Measurements from ENCODE around the gene ACOD1.

ACOD1 gene

GRCh38 chr13:76983676-76984075 lies 35.4 kb downstream of the ACOD1 start:
- TF ChIP-seq ZFX (IDR thresholded peaks at IDR 0.05): no peak
- TF ChIP-seq, protein P1, sequence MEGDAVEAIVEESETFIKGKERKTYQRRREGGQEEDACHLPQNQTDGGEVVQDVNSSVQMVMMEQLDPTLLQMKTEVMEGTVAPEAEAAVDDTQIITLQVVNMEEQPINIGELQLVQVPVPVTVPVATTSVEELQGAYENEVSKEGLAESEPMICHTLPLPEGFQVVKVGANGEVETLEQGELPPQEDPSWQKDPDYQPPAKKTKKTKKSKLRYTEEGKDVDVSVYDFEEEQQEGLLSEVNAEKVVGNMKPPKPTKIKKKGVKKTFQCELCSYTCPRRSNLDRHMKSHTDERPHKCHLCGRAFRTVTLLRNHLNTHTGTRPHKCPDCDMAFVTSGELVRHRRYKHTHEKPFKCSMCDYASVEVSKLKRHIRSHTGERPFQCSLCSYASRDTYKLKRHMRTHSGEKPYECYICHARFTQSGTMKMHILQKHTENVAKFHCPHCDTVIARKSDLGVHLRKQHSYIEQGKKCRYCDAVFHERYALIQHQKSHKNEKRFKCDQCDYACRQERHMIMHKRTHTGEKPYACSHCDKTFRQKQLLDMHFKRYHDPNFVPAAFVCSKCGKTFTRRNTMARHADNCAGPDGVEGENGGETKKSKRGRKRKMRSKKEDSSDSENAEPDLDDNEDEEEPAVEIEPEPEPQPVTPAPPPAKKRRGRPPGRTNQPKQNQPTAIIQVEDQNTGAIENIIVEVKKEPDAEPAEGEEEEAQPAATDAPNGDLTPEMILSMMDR (conservative IDR thresholded peaks at IDR 0.05): no peak
- H3K27ac ChIP-seq: no peak overlapping the region

DNA sequence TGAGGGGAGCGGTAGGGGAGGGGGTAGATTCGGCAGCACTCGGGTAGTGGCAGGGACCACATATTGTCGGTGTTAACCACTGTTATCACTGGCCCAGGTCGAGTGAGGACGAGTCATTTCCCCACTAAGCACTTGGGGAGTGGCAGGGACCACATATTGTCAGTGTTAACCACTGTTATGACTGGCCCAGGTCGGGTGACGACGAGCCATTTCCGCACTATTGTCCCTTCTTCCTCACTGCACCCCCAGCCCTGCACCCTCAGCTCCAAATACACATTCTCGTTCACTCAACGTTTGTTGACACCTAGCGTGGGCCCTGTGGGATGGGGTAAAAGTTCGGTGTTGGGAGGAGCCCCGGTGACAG lies 43.1 kb downstream of the ACOD1 start:
- peak overlapping the region; percentile 90 for H3K27ac ChIP-seq
- TF ChIP-seq ZFX (IDR thresholded peaks at IDR 0.05): no peak
- TF ChIP-seq, protein P1 (conservative IDR thresholded peaks at IDR 0.05): no peak

- peak; percentile 26; the same call in 1 of the 2 replicates for TF ChIP-seq ZFX (IDR thresholded peaks at IDR 0.05)
- TF ChIP-seq, protein P1 (conservative IDR thresholded peaks at IDR 0.05): no peak
- H3K27ac ChIP-seq: peak within 1 kb of the TSS; percentile 90
These were observed 43.7 kb downstream of the ACOD1 start, which contains the start of gene CLN5 for GRCh38 chr13:76991796-76992547. Gene CLN5, plus strand, starts transcription at chr13:76992081. Its CDS starts 18 bp downstream, at chr13:76992099.

GRCh38 chr13:76992548-76993001 lies 44.3 kb downstream of the ACOD1 start:
- H3K27ac ChIP-seq: peak overlapping the region; percentile 90
- TF ChIP-seq, protein P1 (conservative IDR thresholded peaks at IDR 0.05): no peak
- no peak for TF ChIP-seq ZFX (IDR thresholded peaks at IDR 0.05)

GRCh38 chr13:76993021-76993420 lies 44.7 kb downstream of the ACOD1 start:
- TF ChIP-seq ZFX (IDR thresholded peaks at IDR 0.05): no peak
- TF ChIP-seq, protein P1 (conservative IDR thresholded peaks at IDR 0.05): no peak
- H3K27ac ChIP-seq: peak overlapping the region; percentile 90

DNA sequence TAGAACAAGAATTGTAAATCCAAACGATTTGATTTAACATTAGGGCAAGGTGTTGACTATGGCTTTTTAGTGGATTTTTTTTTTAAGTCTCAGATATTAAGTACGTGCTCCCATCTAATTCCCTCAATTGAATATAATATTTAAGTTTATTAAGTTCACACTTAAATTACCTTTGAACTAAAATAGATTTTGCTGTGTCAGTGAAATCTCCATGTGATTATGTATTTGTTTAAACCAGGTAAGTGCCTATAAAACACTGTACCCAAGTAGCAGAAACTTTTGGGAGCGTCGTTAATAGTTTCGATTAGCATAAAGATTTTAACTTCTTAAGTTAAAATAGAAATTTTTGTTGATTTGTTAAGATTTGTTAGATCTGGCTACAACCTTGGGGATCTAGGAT lies 45.2 kb downstream of the ACOD1 start:
- peak overlapping the region; percentile 65; the same call in 1 of the 2 replicates for H3K27ac ChIP-seq
- no peak for TF ChIP-seq ZFX (IDR thresholded peaks at IDR 0.05)
- TF ChIP-seq, protein P1 (conservative IDR thresholded peaks at IDR 0.05): no peak

DNA sequence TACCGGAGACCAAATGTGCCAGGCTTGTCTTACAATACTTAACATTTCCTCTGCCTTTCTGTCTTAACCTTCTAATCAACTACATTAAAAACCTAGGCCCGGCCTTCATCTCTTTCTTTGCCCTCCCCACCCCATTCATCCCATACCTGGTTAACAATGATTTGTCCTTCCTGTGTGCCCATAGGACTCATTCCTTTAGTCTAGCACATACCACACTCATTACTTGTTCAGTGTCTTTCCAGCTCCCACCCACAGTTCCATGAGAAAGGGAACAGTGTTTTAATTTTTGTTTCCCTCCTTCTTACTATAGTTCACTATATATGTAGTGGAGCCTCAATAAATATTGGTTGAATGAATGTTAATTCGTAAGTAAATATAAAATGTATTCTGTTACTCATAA lies 46.0 kb downstream of the ACOD1 start:
- H3K27ac ChIP-seq: peak overlapping the region; percentile 65; the same call in 1 of the 2 replicates
- TF ChIP-seq ZFX (IDR thresholded peaks at IDR 0.05): no peak
- TF ChIP-seq, protein P1 (conservative IDR thresholded peaks at IDR 0.05): no peak
